ENCODE measurements around the gene LRTM2.

LRTM2 gene

GRCh38 chr12:1801303-1801975 is 18.9 kb upstream of the LRTM2 start:
- no peaks in the 10 kb centered on the region for H3K27me3 ChIP-seq (ENCODE audit: low read depth)
- no peaks in the 10 kb centered on the region for H3K9me3 ChIP-seq
- in situ Hi-C loops (cut with MboI; ENCODE audit: low sequenced_read_pairs): no loop called here
- no peak for DNase-seq (ENCODE audit: low spot score in 2 of 2)
- H3K4me1 ChIP-seq: peaks cover 6% of the 10 kb centered on the region
- no peaks in the 10 kb centered on the region for H3K36me3 ChIP-seq (replicated peaks)
- no peak overlapping the region for H3K4me3 ChIP-seq

GRCh38 chr12:1803736-1804135 is 16.6 kb upstream of the LRTM2 start:
- no peaks in the 10 kb centered on the region for H3K9me3 ChIP-seq
- in situ Hi-C loops (cut with MboI; ENCODE audit: low sequenced_read_pairs): no loop called here
- DNase-seq (ENCODE audit: low spot score in 2 of 2): no peak
- H3K4me3 ChIP-seq: no peak overlapping the region
- peaks cover 4% of the 10 kb centered on the region; the same call in 1 of the 2 replicates for H3K4me1 ChIP-seq
- H3K36me3 ChIP-seq (replicated peaks): no peaks in the 10 kb centered on the region
- no peaks in the 10 kb centered on the region for H3K27me3 ChIP-seq (ENCODE audit: low read depth)

- in situ Hi-C loops (cut with MboI; ENCODE audit: low sequenced_read_pairs): no loop called here
- Histone ChIP-seq H3K4me3 (no peak overlapping the region), H3K36me3 (replicated peaks) (no peaks in the 10 kb centered on the region)
These were observed 15.6 kb upstream of the LRTM2 start for GRCh38 chr12:1804545-1805332.

GRCh38 chr12:1805441-1806081 is 14.8 kb upstream of the LRTM2 start:
- DNase-seq (ENCODE audit: low spot score in 2 of 2): no peak
- peaks cover 4% of the 10 kb centered on the region; the same call in 1 of the 2 replicates for H3K4me1 ChIP-seq
- no peak overlapping the region for H3K4me3 ChIP-seq
- in situ Hi-C loops (cut with MboI; ENCODE audit: low sequenced_read_pairs): no loop called here
- H3K36me3 ChIP-seq (replicated peaks): no peaks in the 10 kb centered on the region
- no peaks in the 10 kb centered on the region for H3K27me3 ChIP-seq (ENCODE audit: low read depth)
- no peaks in the 10 kb centered on the region for H3K9me3 ChIP-seq

More at GRCh38 chr12:1804545-1805332, 15.6 kb upstream of the LRTM2 start:
- Histone ChIP-seq H3K9me3 (no peaks in the 10 kb centered on the region), H3K4me1 (peaks cover 4% of the 10 kb centered on the region; the same call in 1 of the 2 replicates), H3K27me3 (ENCODE audit: low read depth) (no peaks in the 10 kb centered on the region)
- peak; percentile 85 to 94 for DNase-seq (ENCODE audit: low spot score in 2 of 2)

- Histone ChIP-seq H3K36me3 (replicated peaks) (no peaks in the 10 kb centered on the region), H3K4me3 (no peak overlapping the region), H3K27me3 (ENCODE audit: low read depth) (no peaks in the 10 kb centered on the region), H3K4me1 (peaks cover 4% of the 10 kb centered on the region; the same call in 1 of the 2 replicates), H3K9me3 (no peaks in the 10 kb centered on the region)
- no peak for DNase-seq (ENCODE audit: low spot score in 2 of 2)
- in situ Hi-C loops (cut with MboI; ENCODE audit: low sequenced_read_pairs): no loop called here
These were observed 13.9 kb upstream of the LRTM2 start for GRCh38 chr12:1806301-1807086.

- no peaks in the 10 kb centered on the region for H3K36me3 ChIP-seq (replicated peaks)
- H3K9me3 ChIP-seq: no peaks in the 10 kb centered on the region
- DNase-seq (ENCODE audit: low spot score in 2 of 2): no peak
- H3K4me3 ChIP-seq: no peak overlapping the region
- no peaks in the 10 kb centered on the region for H3K27me3 ChIP-seq (ENCODE audit: low read depth)
- in situ Hi-C loops (cut with MboI; ENCODE audit: low sequenced_read_pairs): no loop called here
- peaks cover 4% of the 10 kb centered on the region; the same call in 1 of the 2 replicates for H3K4me1 ChIP-seq
These were observed 13.1 kb upstream of the LRTM2 start for GRCh38 chr12:1807087-1807860.

- H3K27me3 ChIP-seq (ENCODE audit: low read depth): no peaks in the 10 kb centered on the region
- in situ Hi-C loops (cut with MboI; ENCODE audit: low sequenced_read_pairs): no loop called here
- no peaks in the 10 kb centered on the region for H3K9me3 ChIP-seq
- no peak overlapping the region for H3K4me3 ChIP-seq
- DNase-seq (ENCODE audit: low spot score in 2 of 2): no peak
- no peaks in the 10 kb centered on the region for H3K36me3 ChIP-seq (replicated peaks)
- H3K4me1 ChIP-seq: peaks cover 4% of the 10 kb centered on the region; the same call in 1 of the 2 replicates
These were observed 12.1 kb upstream of the LRTM2 start for GRCh38 chr12:1808036-1808797.

- DNase-seq (ENCODE audit: low spot score in 2 of 2): no peak
- Histone ChIP-seq H3K9me3 (no peaks in the 10 kb centered on the region), H3K27me3 (ENCODE audit: low read depth) (no peaks in the 10 kb centered on the region; the same call in 1 of the 2 replicates), H3K4me1 (peaks cover 4% of the 10 kb centered on the region; the same call in 1 of the 2 replicates), H3K4me3 (no peak overlapping the region), H3K36me3 (replicated peaks) (no peaks in the 10 kb centered on the region)
- in situ Hi-C loops (cut with MboI; ENCODE audit: low sequenced_read_pairs): no loop called here
These were observed 11.4 kb upstream of the LRTM2 start for GRCh38 chr12:1808798-1809480.

- peaks cover 2% of the 10 kb centered on the region; the same call in 1 of the 2 replicates for H3K4me1 ChIP-seq
- H3K4me3 ChIP-seq: no peak overlapping the region
- no peaks in the 10 kb centered on the region; the same call in 1 of the 2 replicates for H3K27me3 ChIP-seq (ENCODE audit: low read depth)
- H3K36me3 ChIP-seq (replicated peaks): no peaks in the 10 kb centered on the region
- no peak for DNase-seq (ENCODE audit: low spot score in 2 of 2)
- H3K9me3 ChIP-seq: no peaks in the 10 kb centered on the region
- in situ Hi-C loops (cut with MboI; ENCODE audit: low sequenced_read_pairs): no loop called here
These were observed 10.7 kb upstream of the LRTM2 start for GRCh38 chr12:1809591-1810190.

- no peaks in the 10 kb centered on the region for H3K4me1 ChIP-seq
- in situ Hi-C loops (cut with MboI; ENCODE audit: low sequenced_read_pairs): no loop called here
- no peak for DNase-seq (ENCODE audit: low spot score in 2 of 2)
- H3K36me3 ChIP-seq (replicated peaks): no peaks in the 10 kb centered on the region
- no peaks in the 10 kb centered on the region; the same call in 1 of the 2 replicates for H3K27me3 ChIP-seq (ENCODE audit: low read depth)
- no peaks in the 10 kb centered on the region for H3K9me3 ChIP-seq
- no peak overlapping the region for H3K4me3 ChIP-seq
These were observed 10.0 kb upstream of the LRTM2 start for GRCh38 chr12:1810201-1810930.

- Histone ChIP-seq H3K27me3 (ENCODE audit: low read depth) (no peaks in the 10 kb centered on the region; the same call in 1 of the 2 replicates), H3K9me3 (no peaks in the 10 kb centered on the region), H3K4me3 (no peak overlapping the region), H3K4me1 (no peaks in the 10 kb centered on the region), H3K36me3 (replicated peaks) (no peaks in the 10 kb centered on the region)
- no peak for DNase-seq (ENCODE audit: low spot score in 2 of 2)
- in situ Hi-C loops (cut with MboI; ENCODE audit: low sequenced_read_pairs): no loop called here
These were observed 9.5 kb upstream of the LRTM2 start for GRCh38 chr12:1810931-1811280.

All from HAP-1 (cell line).